ENCODE measurements around the gene PNPLA5. TPM values are rescaled to one million over a fixed set of nuclear protein-coding genes. Genes with fewer than 3 reads are reported as not detected.

PNPLA5 gene
- total RNA-seq, 1 donor from 2014 or later = not detected

DNA sequence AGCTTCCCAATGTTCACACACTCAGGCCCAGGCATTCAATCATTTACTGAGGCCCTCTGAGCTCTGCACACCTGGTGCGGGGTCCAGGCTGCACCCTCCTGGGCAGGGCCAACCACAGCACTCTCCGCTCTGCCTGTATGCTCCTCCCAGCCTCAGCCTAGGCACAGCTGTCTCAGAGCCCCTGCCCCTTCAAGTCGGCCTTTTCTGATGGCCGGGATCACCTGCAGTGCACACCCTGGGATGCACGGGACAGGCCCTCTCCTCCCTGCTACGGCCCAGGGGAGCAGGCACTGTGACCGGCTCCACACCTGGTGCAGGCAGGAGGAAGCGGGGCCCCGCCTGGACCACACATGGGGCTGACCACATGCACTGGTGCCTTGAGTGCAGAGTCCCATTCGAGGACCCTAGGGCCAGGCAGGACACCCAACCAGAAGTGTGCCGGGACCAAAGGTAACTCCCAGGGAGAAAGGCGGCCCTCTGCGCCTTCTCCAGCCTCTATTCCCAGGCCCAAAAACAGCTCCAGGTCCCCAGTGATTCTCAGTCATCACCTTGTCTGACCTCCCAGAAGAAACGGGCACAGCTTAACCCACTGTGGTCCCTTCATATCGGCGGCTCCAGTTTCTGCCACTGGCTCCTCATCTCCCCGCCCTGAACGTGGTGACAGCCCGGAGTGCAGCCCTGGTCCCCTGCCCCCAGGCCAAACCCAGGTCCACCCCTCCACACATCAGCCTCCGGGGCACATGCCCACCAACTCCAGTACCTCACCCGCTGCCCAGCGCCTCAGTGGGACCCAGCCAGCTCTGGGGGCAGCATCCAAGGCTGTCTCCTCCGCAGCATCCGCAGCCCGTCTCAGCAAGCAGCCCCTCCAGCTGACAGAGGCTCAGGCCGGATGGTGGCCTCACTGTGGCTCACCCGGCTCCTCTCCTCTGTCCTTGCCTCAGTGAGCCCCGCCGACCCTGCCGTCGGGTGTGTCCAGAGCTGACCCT is 47.0 kb downstream of the PNPLA5 start:
- no peaks in the 10 kb centered on the region for H3K36me3 ChIP-seq
- no peak for DNase-seq (ENCODE audit: extremely low spot score in 2 of 2)
- H3K27ac ChIP-seq = no peak overlapping the region
- no peaks in the 10 kb centered on the region for H3K27me3 ChIP-seq
- H3K4me3 ChIP-seq = no peak overlapping the region
- H3K4me1 ChIP-seq = no peaks in the 10 kb centered on the region
- TF ChIP-seq POLR2A (IDR thresholded peaks at IDR 0.05) (no peak), POLR2AphosphoS5 (IDR thresholded peaks at IDR 0.05; ENCODE audit: insufficient read depth in 1 of 2, low read depth in 1 of 2) (no peak)
- TF ChIP-seq, protein P1, sequence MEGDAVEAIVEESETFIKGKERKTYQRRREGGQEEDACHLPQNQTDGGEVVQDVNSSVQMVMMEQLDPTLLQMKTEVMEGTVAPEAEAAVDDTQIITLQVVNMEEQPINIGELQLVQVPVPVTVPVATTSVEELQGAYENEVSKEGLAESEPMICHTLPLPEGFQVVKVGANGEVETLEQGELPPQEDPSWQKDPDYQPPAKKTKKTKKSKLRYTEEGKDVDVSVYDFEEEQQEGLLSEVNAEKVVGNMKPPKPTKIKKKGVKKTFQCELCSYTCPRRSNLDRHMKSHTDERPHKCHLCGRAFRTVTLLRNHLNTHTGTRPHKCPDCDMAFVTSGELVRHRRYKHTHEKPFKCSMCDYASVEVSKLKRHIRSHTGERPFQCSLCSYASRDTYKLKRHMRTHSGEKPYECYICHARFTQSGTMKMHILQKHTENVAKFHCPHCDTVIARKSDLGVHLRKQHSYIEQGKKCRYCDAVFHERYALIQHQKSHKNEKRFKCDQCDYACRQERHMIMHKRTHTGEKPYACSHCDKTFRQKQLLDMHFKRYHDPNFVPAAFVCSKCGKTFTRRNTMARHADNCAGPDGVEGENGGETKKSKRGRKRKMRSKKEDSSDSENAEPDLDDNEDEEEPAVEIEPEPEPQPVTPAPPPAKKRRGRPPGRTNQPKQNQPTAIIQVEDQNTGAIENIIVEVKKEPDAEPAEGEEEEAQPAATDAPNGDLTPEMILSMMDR (IDR thresholded peaks at IDR 0.05) = no peak
- intact Hi-C loops (cut with DNase I) = no loop called here
- no peaks in the 10 kb centered on the region for H3K9me3 ChIP-seq

DNA sequence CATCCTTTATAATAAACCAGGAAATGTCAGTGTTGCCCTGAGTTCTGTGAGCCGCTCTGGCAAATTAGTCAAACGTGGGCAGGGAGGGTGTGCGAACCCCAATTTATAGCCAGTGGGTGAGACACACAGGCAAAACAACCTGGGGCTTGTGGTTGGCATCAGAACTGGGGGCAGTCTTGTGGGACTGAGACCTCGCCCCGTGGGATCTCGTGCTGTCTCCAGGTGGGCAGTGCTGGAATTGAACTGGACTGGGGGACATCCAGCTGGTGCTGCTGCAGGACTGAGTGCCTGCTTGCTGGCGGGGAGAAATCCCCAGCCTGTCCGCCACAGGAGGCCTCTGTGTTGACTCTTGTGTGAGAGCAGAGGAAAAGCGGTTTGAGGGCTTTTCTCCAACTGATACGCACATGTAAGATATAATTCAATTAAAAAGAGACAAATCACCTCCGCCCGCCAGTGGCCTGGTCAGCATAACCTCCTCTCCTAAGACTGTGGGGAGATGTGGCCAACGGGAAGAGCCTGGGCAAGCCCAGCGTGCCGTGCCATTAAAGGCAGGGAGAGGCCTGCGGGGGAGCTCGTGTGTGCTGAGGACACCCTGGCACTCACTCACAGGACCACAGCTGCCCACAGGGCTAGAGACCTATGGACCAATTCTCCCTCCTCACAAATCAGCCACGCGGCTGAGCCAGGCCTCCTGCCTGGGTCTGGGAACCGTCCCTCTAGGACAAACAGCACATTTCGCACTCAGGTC is 47.9 kb downstream of the PNPLA5 start:
- TF ChIP-seq, protein P1 (IDR thresholded peaks at IDR 0.05) = no peak
- TF ChIP-seq POLR2A (IDR thresholded peaks at IDR 0.05) (no peak), POLR2AphosphoS5 (IDR thresholded peaks at IDR 0.05; ENCODE audit: insufficient read depth in 1 of 2, low read depth in 1 of 2) (no peak)
- DNase-seq (ENCODE audit: extremely low spot score in 2 of 2) = no peak
- Histone ChIP-seq H3K4me1 (no peaks in the 10 kb centered on the region), H3K36me3 (no peaks in the 10 kb centered on the region), H3K27me3 (no peaks in the 10 kb centered on the region), H3K27ac (no peak overlapping the region), H3K9me3 (no peaks in the 10 kb centered on the region), H3K4me3 (no peak overlapping the region)
- intact Hi-C loops (cut with DNase I) = no loop called here

DNA sequence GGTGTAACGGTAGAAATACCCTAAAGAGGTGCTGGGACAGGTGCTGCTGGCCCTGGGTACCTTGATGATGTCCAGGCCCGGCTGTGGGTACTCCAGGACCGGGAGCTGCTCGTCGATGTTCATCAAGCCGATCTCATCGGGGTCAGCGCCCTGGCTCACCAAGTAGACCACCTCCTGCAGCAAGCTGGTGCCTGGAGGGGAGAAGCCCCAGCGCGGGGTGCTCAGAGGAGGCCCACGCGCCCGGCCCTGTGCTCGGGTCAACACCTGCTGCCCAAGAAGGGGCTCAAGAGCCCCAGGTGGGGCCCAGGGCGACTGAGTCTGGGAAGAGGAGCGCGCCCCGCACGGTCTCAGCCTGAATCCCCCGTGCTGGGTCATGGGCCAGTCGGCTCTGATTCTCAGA is 50.1 kb downstream of the PNPLA5 start:
- Histone ChIP-seq H3K36me3 (no peaks in the 10 kb centered on the region), H3K27ac (no peak overlapping the region), H3K9me3 (no peaks in the 10 kb centered on the region), H3K4me3 (no peak overlapping the region), H3K4me1 (no peaks in the 10 kb centered on the region), H3K27me3 (no peaks in the 10 kb centered on the region)
- no peak for DNase-seq (ENCODE audit: extremely low spot score in 2 of 2)
- TF ChIP-seq POLR2A (IDR thresholded peaks at IDR 0.05) = no peak
- TF ChIP-seq POLR2AphosphoS5 (IDR thresholded peaks at IDR 0.05; ENCODE audit: insufficient read depth in 1 of 2, low read depth in 1 of 2) = no peak
- TF ChIP-seq, protein P1 (IDR thresholded peaks at IDR 0.05) = no peak
- intact Hi-C loops (cut with DNase I) = no loop called here

DNA sequence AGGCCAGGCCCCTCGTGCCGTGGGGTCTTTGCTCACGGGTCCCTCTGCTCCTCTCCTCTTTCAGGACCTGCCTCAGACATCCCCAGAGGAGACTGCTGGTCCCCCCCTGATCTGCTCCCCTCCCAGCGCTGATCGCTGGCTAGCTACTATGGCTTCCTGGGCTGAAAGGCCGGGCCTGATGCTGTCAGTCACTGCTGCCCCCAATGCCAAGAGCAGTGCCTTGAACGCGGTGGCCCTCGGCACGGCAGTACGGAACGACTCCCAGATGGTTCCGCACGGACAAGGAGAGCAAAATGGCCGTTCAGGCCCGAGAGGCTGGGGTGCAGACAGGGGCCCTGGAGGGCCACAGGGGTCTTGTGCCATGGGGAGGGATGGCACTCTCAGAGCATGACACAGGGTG is 51.0 kb downstream of the PNPLA5 start:
- no peaks in the 10 kb centered on the region for H3K36me3 ChIP-seq
- no peak overlapping the region for H3K4me3 ChIP-seq
- H3K9me3 ChIP-seq = no peaks in the 10 kb centered on the region
- DNase-seq (ENCODE audit: extremely low spot score in 2 of 2) = no peak
- intact Hi-C loops (cut with DNase I) = no loop called here
- H3K27me3 ChIP-seq = no peaks in the 10 kb centered on the region
- TF ChIP-seq POLR2AphosphoS5 (IDR thresholded peaks at IDR 0.05; ENCODE audit: insufficient read depth in 1 of 2, low read depth in 1 of 2) (no peak), POLR2A (IDR thresholded peaks at IDR 0.05) (no peak)
- TF ChIP-seq, protein P1 (IDR thresholded peaks at IDR 0.05) = no peak
- H3K4me1 ChIP-seq = no peaks in the 10 kb centered on the region
- no peak overlapping the region for H3K27ac ChIP-seq

Measured in vagina (tissue), 2 donors.